Middle frontal gyrus (tissue), 1 donor: ENCODE data around the gene GPR183.
"Not testable (repeated sequence)": the region's sequence is repeated elsewhere in the genome, so short reads cannot be mapped to it uniquely, and the experiment has no call there.

Experiments
- DNase-seq: peaks from one replicate; pipeline ENCODE4 v3.0.0-alpha.2; 2015; ENCODE audit warnings: low spot score; ENCODE audit errors: extremely low spot score

GPR183 gene

GRCh38 chr13:99249606-99250005, 57.6 kb downstream of the GPR183 start:
- not testable (repeated sequence) for DNase-seq

GRCh38 chr13:99249178-99249577, 58.0 kb downstream of the GPR183 start:
- not testable (repeated sequence) for DNase-seq

- no peak for DNase-seq
Measured at GRCh38 chr13:99246100-99246499, 61.1 kb downstream of the GPR183 start.
